Liver (tissue), 9 donors: Measurements from ENCODE around the gene RSL1D1. TPM values are rescaled to one million over a fixed set of nuclear protein-coding genes. Genes with fewer than 3 reads are reported as not detected.
"Not testable (repeated sequence)": the region's sequence is repeated elsewhere in the genome, so short reads cannot be mapped to it uniquely, and the experiment has no call there.

Source experiments
- DNase-seq: peaks from one replicate; pipeline ENCODE4 v3.0.0-alpha.2; 2017; ENCODE audit warnings: low spot score
- H3K27ac ChIP-seq, 2 donors: one replicate each; pipeline ENCODE4 v1.7.0; 2013; ENCODE audit warnings: inconsistent platforms in 2 of 2, low read length in 2 of 2, control low read depth in 1 of 2, low read depth in 1 of 2, mild to moderate bottlenecking in 1 of 2
- H3K27me3 ChIP-seq, 4 donors: one replicate each; pipeline versions ENCODE4 v1.6.1 to v1.7.0; 2013; ENCODE audit warnings: low read length in 3 of 4, inconsistent platforms in 1 of 4, mild to moderate bottlenecking in 1 of 4, moderate library complexity in 1 of 4; ENCODE audit not compliant: control insufficient read depth in 4 of 4, insufficient read depth in 4 of 4
- H3K36me3 ChIP-seq, 4 donors: one replicate each; pipeline versions ENCODE4 v1.6.1 to v1.7.0; 2013; ENCODE audit warnings: low read length in 3 of 4, mild to moderate bottlenecking in 3 of 4, low read depth in 1 of 4, moderate library complexity in 1 of 4; ENCODE audit not compliant: control insufficient read depth in 4 of 4, insufficient read depth in 3 of 4
- H3K4me1 ChIP-seq, 4 donors: one replicate each; pipeline versions ENCODE4 v1.6.1 to v1.7.0; 2013; ENCODE audit warnings: low read length in 3 of 4, mild to moderate bottlenecking in 3 of 4, moderate library complexity in 1 of 4; ENCODE audit not compliant: control insufficient read depth in 4 of 4, insufficient read depth in 4 of 4
- H3K4me3 ChIP-seq, 3 donors: one replicate each; pipeline versions ENCODE4 v1.6.1 to v1.7.0; 2013; ENCODE audit warnings: low read length in 3 of 3, control low read depth in 1 of 3, low read depth in 1 of 3, mild to moderate bottlenecking in 1 of 3
- H3K9ac ChIP-seq, 2 donors: one replicate each; pipeline ENCODE4 v1.7.0; 2013; ENCODE audit warnings: low read length in 2 of 2, mild to moderate bottlenecking in 2 of 2, moderate library complexity in 2 of 2, control low read depth in 1 of 2, low read depth in 1 of 2
- H3K9me3 ChIP-seq, 4 donors: one replicate each; pipeline versions ENCODE4 v1.6.1 to v1.7.0; 2013; ENCODE audit warnings: low read length in 3 of 4; ENCODE audit not compliant: control insufficient read depth in 4 of 4
- FOXA1 ChIP-seq: IDR thresholded peaks from 2 replicates; pipeline ENCODE4 v1.6.1; 2016; ENCODE audit warnings: antibody characterized with exemption
- FOXA2 ChIP-seq: IDR thresholded peaks from 2 replicates; pipeline ENCODE4 v1.6.1; 2016; ENCODE audit warnings: antibody characterized with exemption
- GABPA ChIP-seq, 2 donors: IDR thresholded peaks in 1 of 2; conservative IDR thresholded peaks in 1 of 2; 2 replicates each; pipeline ENCODE4 v1.6.1; 2016; ENCODE audit warnings: antibody characterized with exemption in 2 of 2, mild to moderate bottlenecking in 1 of 2, moderate library complexity in 1 of 2
- HNF4A ChIP-seq, 2 donors: conservative IDR thresholded peaks; 2 replicates each; pipeline ENCODE4 v1.6.1; 2016; ENCODE audit warnings: antibody characterized with exemption in 2 of 2, mild to moderate bottlenecking in 2 of 2
- HNF4G ChIP-seq: IDR thresholded peaks from 2 replicates; pipeline ENCODE4 v1.6.1; 2016; ENCODE audit warnings: antibody characterized with exemption
- NR2F2 ChIP-seq: IDR thresholded peaks from 2 replicates; pipeline ENCODE4 v1.6.1; 2016; ENCODE audit warnings: antibody characterized with exemption
- TAF1 ChIP-seq: conservative IDR thresholded peaks from 2 replicates; pipeline ENCODE4 v1.6.1; 2016; ENCODE audit warnings: antibody characterized with exemption, mild to moderate bottlenecking
- YY1 ChIP-seq: IDR thresholded peaks from 2 replicates; pipeline ENCODE4 v1.6.1; 2016; ENCODE audit warnings: antibody characterized with exemption, mild to moderate bottlenecking
- WGBS: extraction: QIAGEN DNeasy Blood & Tissue Kit; methylation state at CpG from one replicate; pipeline ENCODE4 v1.1.7; 2013; 5-methylcytosine and 5-hydroxymethylcytosine counted together
- polyA plus RNA-seq, 2 donors: library from polyadenylated mRNA; stranded (reverse) in 1 of 2; unstranded in 1 of 2; fragments of 200-250 nt in 1 of 2; fragments of >200 nt in 1 of 2; fragmentation: Nextera tagmentation in 1 of 2; extraction: Ambion mirVana in 1 of 2; gene quantifications; one replicate each; pipeline versions ENCODE4 v1.2.1 to v1.2.3, GENCODE V29; 2013 to 2015
- total RNA-seq, 2 donors: library from RNA; depleted of rRNA; stranded (reverse); fragments of >200 nt; gene quantifications; one replicate each; pipeline ENCODE4 v1.2.3, GENCODE V29; 2014
- TF ChIP-seq, protein P1 (sequence below): IDR thresholded peaks from 2 replicates; pipeline ENCODE4 v1.6.1; 2016; ENCODE audit warnings: antibody characterized with exemption
- TF ChIP-seq, protein P2 (sequence below): IDR thresholded peaks from 2 replicates; pipeline ENCODE4 v1.6.1; 2016; ENCODE audit warnings: antibody characterized with exemption
- TF ChIP-seq, protein P3 (sequence below): IDR thresholded peaks from 2 replicates; pipeline ENCODE4 v1.6.1; 2016; ENCODE audit warnings: antibody characterized with exemption, mild to moderate bottlenecking
- TF ChIP-seq, protein P4 (sequence below): fragments of 150-350 bp; IDR thresholded peaks from 2 replicates; pipeline ENCODE4 v1.5.1; 2017; ENCODE audit warnings: improper control_type of control experiment, low read depth, low read length; ENCODE audit not compliant: missing input control
- TF ChIP-seq, protein P5 (sequence below): IDR thresholded peaks from 2 replicates; pipeline ENCODE4 v1.6.1; 2016; ENCODE audit warnings: antibody characterized with exemption
- donor health status: healthy.
- donor health status: healthy.
- donor health status: healthy.
- donor health status: healthy.
- donor health status: healthy.

RSL1D1 gene
- total and polyA plus RNA-seq, 4 donors, result 35.2 to 59.7 (median 43.3) TPM

DNA sequence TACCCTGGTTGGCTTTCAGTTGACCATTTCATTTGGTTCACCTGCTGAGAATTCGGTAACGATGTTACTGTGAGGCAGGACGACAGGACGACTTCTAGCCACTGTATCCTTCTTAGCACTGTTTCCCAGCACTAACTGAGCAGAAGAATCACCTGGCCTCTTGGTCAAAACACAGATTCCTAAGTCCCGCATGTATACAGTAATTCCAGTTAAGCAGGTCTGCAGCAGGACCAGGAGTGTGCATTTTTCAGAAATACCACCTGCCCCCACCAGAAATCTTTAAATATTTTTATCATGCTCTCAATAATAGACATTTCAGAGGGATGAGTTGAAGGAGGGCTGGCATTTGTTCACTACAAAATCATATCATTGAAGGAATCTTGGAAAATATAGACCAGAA is 22.6 kb downstream of the RSL1D1 start:
- Histone ChIP-seq H3K27ac (no peak overlapping the region), H3K9me3 (no peaks in the 10 kb centered on the region), H3K4me3 (no peak overlapping the region), H3K27me3 (no peaks in the 10 kb centered on the region), H3K4me1 (no peaks in the 10 kb centered on the region), H3K36me3 (no peaks in the 10 kb centered on the region), H3K9ac (no peak overlapping the region)
- WGBS, result 90% methylated on average over 5 of the region's 5 CpGs
- DNase-seq, result no peak
- TF ChIP-seq GABPA (IDR thresholded peaks at IDR 0.05 in 1 of 2, conservative IDR thresholded peaks at IDR 0.05 in 1 of 2) (no peak), YY1 (no peak), HNF4G (no peak), HNF4A (conservative IDR thresholded peaks at IDR 0.05) (no peak), TAF1 (no peak), FOXA1 (no peak), FOXA2 (no peak), NR2F2 (no peak)
- TF ChIP-seq, protein P1, sequence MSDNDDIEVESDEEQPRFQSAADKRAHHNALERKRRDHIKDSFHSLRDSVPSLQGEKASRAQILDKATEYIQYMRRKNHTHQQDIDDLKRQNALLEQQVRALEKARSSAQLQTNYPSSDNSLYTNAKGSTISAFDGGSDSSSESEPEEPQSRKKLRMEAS, result no peak
- TF ChIP-seq, protein P2, sequence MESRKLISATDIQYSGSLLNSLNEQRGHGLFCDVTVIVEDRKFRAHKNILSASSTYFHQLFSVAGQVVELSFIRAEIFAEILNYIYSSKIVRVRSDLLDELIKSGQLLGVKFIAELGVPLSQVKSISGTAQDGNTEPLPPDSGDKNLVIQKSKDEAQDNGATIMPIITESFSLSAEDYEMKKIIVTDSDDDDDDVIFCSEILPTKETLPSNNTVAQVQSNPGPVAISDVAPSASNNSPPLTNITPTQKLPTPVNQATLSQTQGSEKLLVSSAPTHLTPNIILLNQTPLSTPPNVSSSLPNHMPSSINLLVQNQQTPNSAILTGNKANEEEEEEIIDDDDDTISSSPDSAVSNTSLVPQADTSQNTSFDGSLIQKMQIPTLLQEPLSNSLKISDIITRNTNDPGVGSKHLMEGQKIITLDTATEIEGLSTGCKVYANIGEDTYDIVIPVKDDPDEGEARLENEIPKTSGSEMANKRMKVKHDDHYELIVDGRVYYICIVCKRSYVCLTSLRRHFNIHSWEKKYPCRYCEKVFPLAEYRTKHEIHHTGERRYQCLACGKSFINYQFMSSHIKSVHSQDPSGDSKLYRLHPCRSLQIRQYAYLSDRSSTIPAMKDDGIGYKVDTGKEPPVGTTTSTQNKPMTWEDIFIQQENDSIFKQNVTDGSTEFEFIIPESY, result no peak
- TF ChIP-seq, protein P3, sequence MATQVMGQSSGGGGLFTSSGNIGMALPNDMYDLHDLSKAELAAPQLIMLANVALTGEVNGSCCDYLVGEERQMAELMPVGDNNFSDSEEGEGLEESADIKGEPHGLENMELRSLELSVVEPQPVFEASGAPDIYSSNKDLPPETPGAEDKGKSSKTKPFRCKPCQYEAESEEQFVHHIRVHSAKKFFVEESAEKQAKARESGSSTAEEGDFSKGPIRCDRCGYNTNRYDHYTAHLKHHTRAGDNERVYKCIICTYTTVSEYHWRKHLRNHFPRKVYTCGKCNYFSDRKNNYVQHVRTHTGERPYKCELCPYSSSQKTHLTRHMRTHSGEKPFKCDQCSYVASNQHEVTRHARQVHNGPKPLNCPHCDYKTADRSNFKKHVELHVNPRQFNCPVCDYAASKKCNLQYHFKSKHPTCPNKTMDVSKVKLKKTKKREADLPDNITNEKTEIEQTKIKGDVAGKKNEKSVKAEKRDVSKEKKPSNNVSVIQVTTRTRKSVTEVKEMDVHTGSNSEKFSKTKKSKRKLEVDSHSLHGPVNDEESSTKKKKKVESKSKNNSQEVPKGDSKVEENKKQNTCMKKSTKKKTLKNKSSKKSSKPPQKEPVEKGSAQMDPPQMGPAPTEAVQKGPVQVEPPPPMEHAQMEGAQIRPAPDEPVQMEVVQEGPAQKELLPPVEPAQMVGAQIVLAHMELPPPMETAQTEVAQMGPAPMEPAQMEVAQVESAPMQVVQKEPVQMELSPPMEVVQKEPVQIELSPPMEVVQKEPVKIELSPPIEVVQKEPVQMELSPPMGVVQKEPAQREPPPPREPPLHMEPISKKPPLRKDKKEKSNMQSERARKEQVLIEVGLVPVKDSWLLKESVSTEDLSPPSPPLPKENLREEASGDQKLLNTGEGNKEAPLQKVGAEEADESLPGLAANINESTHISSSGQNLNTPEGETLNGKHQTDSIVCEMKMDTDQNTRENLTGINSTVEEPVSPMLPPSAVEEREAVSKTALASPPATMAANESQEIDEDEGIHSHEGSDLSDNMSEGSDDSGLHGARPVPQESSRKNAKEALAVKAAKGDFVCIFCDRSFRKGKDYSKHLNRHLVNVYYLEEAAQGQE, result no peak
- TF ChIP-seq, protein P4, sequence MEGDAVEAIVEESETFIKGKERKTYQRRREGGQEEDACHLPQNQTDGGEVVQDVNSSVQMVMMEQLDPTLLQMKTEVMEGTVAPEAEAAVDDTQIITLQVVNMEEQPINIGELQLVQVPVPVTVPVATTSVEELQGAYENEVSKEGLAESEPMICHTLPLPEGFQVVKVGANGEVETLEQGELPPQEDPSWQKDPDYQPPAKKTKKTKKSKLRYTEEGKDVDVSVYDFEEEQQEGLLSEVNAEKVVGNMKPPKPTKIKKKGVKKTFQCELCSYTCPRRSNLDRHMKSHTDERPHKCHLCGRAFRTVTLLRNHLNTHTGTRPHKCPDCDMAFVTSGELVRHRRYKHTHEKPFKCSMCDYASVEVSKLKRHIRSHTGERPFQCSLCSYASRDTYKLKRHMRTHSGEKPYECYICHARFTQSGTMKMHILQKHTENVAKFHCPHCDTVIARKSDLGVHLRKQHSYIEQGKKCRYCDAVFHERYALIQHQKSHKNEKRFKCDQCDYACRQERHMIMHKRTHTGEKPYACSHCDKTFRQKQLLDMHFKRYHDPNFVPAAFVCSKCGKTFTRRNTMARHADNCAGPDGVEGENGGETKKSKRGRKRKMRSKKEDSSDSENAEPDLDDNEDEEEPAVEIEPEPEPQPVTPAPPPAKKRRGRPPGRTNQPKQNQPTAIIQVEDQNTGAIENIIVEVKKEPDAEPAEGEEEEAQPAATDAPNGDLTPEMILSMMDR, result no peak
- TF ChIP-seq, protein P5, sequence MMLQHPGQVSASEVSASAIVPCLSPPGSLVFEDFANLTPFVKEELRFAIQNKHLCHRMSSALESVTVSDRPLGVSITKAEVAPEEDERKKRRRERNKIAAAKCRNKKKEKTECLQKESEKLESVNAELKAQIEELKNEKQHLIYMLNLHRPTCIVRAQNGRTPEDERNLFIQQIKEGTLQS, result no peak

DNA sequence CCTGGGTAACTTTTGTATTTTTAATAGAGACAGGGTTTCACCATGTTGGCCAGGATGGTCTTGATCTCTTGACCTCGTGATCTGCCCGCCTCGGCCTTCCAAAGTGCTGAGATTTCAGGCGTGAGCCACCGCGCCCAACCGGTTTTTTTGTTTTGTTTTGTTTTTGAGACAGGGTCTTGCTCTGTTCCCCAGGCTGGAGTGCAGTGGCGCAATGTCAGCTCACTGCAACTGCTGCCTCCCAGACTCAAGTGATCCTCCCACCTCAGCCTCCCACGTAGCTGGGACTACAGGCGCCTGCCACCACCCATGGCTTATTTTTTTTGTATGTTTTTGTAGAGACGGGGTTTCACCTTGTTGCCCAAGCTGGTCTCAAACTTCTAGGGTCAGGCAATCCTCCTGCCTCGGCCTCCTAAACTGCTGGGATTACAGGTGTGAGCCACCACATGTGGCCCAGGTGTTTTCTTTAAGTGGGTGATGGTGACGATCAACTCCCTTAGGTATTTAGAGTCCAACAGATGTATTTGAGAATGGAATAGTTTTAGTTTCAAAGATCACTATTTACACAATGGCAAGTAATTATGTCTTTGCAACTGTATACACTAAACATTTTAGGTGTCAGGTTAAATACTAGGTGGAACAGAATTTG is 25.7 kb downstream of the RSL1D1 start:
- not testable (repeated sequence) for H3K4me3 ChIP-seq, H3K9ac ChIP-seq, H3K27ac ChIP-seq, H3K4me1 ChIP-seq, H3K27me3 ChIP-seq, H3K9me3 ChIP-seq, DNase-seq, H3K36me3 ChIP-seq
- 93% methylated on average over 13 of the region's 13 CpGs for WGBS
